Osteoblast (primary cell): ENCODE data around the gene B4GALT5. TPM values are rescaled to one million over a fixed set of nuclear protein-coding genes. Genes with fewer than 3 reads are reported as not detected.

Experiments
- DNase-seq: peaks from one replicate; pipeline ENCODE4 v3.0.0; 2011; ENCODE audit warnings: low spot score, mixed read lengths; ENCODE audit not compliant: insufficient read length; ENCODE audit errors: missing footprints
- H2AFZ ChIP-seq: 2 replicates; pipeline ENCODE4 v1.6.0; 2011; ENCODE audit warnings: mild to moderate bottlenecking, low read length
- H3K27ac ChIP-seq: 2 replicates; pipeline ENCODE4 v1.5.1; 2011; ENCODE audit warnings: mild to moderate bottlenecking, low read depth, low read length, moderate library complexity
- H3K27me3 ChIP-seq: 2 replicates; pipeline ENCODE4 v1.6.0; 2012; ENCODE audit warnings: mild to moderate bottlenecking, control low read depth, inconsistent platforms, low read length, moderate library complexity; ENCODE audit not compliant: insufficient read depth
- H3K36me3 ChIP-seq: 2 replicates; pipeline ENCODE4 v1.5.1; 2011; ENCODE audit warnings: mild to moderate bottlenecking, low read length, control low read depth, moderate library complexity; ENCODE audit not compliant: insufficient read depth
- H3K4me1 ChIP-seq: 2 replicates; pipeline ENCODE4 v1.5.1; 2011; ENCODE audit warnings: mild to moderate bottlenecking, low read length, control low read depth, moderate library complexity; ENCODE audit not compliant: insufficient read depth
- H3K4me2 ChIP-seq: 2 replicates; pipeline ENCODE4 v1.6.0; 2011; ENCODE audit warnings: mild to moderate bottlenecking, low read length; ENCODE audit not compliant: insufficient read depth
- H3K4me3 ChIP-seq: fragments of 200-600 bp; sonication (generic); 3 replicates; pipeline ENCODE4 v1.5.1; 2012; ENCODE audit warnings: mild to moderate bottlenecking, low read length, inconsistent platforms; ENCODE audit not compliant: insufficient read depth
- H3K79me2 ChIP-seq: 2 replicates; pipeline ENCODE4 v1.6.0; 2012; ENCODE audit warnings: mild to moderate bottlenecking, low read length, control low read depth, inconsistent platforms; ENCODE audit not compliant: insufficient read depth
- H3K9me3 ChIP-seq: 2 replicates; pipeline ENCODE4 v1.5.1; 2011; ENCODE audit warnings: low read depth, low read length, control low read depth
- H4K20me1 ChIP-seq: 2 replicates; pipeline ENCODE4 v1.6.0; 2012; ENCODE audit warnings: mild to moderate bottlenecking, low read length, control low read depth; ENCODE audit not compliant: insufficient read depth
- total RNA-seq: library from RNA; depleted of rRNA; stranded (reverse); fragments of >200 nt; gene quantifications from 2 replicates; pipeline ENCODE4 v1.2.3, GENCODE V29; 2012
- TF ChIP-seq, protein P1 (sequence below): IDR thresholded peaks from 2 replicates; pipeline ENCODE4 v1.5.1; 2011; ENCODE audit warnings: mild to moderate bottlenecking, low read depth, low read length, moderate library complexity; ENCODE audit errors: extremely low read depth

The B4GALT5 gene
- total RNA-seq, 1 donor, result 35.8 TPM

GRCh38 chr20:49749625-49750024 is 35.9 kb upstream of the B4GALT5 start:
- Histone ChIP-seq H4K20me1 (no peaks in the 10 kb centered on the region), H3K27me3 (no peaks in the 10 kb centered on the region), H3K27ac (no peak overlapping the region), H3K9me3 (no peaks in the 10 kb centered on the region), H3K4me2 (no peak overlapping the region), H3K79me2 (no peaks in the 10 kb centered on the region), H3K4me1 (peaks cover 9% of the 10 kb centered on the region), H3K4me3 (no peak overlapping the region), H3K36me3 (no peaks in the 10 kb centered on the region), H2AFZ (no peak overlapping the region)
- DNase-seq, result no peak
- TF ChIP-seq, protein P1, sequence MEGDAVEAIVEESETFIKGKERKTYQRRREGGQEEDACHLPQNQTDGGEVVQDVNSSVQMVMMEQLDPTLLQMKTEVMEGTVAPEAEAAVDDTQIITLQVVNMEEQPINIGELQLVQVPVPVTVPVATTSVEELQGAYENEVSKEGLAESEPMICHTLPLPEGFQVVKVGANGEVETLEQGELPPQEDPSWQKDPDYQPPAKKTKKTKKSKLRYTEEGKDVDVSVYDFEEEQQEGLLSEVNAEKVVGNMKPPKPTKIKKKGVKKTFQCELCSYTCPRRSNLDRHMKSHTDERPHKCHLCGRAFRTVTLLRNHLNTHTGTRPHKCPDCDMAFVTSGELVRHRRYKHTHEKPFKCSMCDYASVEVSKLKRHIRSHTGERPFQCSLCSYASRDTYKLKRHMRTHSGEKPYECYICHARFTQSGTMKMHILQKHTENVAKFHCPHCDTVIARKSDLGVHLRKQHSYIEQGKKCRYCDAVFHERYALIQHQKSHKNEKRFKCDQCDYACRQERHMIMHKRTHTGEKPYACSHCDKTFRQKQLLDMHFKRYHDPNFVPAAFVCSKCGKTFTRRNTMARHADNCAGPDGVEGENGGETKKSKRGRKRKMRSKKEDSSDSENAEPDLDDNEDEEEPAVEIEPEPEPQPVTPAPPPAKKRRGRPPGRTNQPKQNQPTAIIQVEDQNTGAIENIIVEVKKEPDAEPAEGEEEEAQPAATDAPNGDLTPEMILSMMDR, result no peak

- Histone ChIP-seq H3K27ac (no peak overlapping the region), H4K20me1 (no peaks in the 10 kb centered on the region), H2AFZ (no peak overlapping the region)
Measured at GRCh38 chr20:49748525-49748838, 34.8 kb upstream of the B4GALT5 start.

GRCh38 chr20:49747707-49748524 is 34.2 kb upstream of the B4GALT5 start:
- TF ChIP-seq, protein P1, result no peak
- peak; percentile 64 for DNase-seq
- no peaks in the 10 kb centered on the region for H3K36me3 ChIP-seq
- H3K9me3 ChIP-seq, result no peaks in the 10 kb centered on the region
- H4K20me1 ChIP-seq, result no peaks in the 10 kb centered on the region
- H3K27ac ChIP-seq, result peak overlapping the region; percentile 39
- H3K79me2 ChIP-seq, result no peaks in the 10 kb centered on the region
- peak overlapping the region; percentile 10 for H3K4me2 ChIP-seq
- no peak overlapping the region for H3K4me3 ChIP-seq
- peaks cover 9% of the 10 kb centered on the region for H3K4me1 ChIP-seq
- H3K27me3 ChIP-seq, result no peaks in the 10 kb centered on the region
- H2AFZ ChIP-seq, result peak overlapping the region; percentile 88

More at GRCh38 chr20:49748525-49748838, 34.8 kb upstream of the B4GALT5 start:
- Histone ChIP-seq H3K4me3 (no peak overlapping the region), H3K4me2 (no peak overlapping the region), H3K9me3 (no peaks in the 10 kb centered on the region), H3K4me1 (peaks cover 9% of the 10 kb centered on the region), H3K79me2 (no peaks in the 10 kb centered on the region), H3K36me3 (no peaks in the 10 kb centered on the region), H3K27me3 (no peaks in the 10 kb centered on the region)
- DNase-seq, result no peak
- TF ChIP-seq, protein P1, result no peak

DNA sequence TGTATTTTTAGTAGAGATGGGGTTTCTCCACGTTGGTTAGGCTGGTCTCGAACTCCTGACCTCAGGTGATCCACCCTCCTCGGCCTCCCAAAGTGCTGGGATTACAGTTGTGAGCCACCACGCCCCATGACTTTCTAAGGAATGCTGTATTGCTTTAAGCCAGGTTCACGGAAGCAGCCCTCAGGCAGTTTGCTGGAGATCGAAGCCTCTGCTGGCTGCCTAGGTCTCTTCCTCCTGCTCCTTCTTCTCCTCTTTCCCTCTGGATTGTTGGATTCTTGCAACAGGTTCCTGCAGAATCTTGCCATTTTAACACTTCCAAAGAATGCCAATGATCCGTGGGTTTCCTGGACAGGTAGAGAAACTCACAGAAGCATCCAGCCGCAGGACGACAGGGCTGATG is 29.3 kb upstream of the B4GALT5 start:
- TF ChIP-seq, protein P1, result no peak
- no peaks in the 10 kb centered on the region for H3K79me2 ChIP-seq

More for the DNA sequence above, 29.3 kb upstream of the B4GALT5 start:
- H3K27me3 ChIP-seq, result no peaks in the 10 kb centered on the region
- H3K4me2 ChIP-seq, result no peak overlapping the region
- no peaks in the 10 kb centered on the region for H3K36me3 ChIP-seq
- no peaks in the 10 kb centered on the region for H4K20me1 ChIP-seq
- no peak overlapping the region for H3K27ac ChIP-seq
- H2AFZ ChIP-seq, result no peak overlapping the region
- H3K4me3 ChIP-seq, result no peak overlapping the region
- DNase-seq, result no peak
- no peaks in the 10 kb centered on the region for H3K9me3 ChIP-seq
- H3K4me1 ChIP-seq, result peaks cover 5% of the 10 kb centered on the region
